Small intestine (tissue), 7 donors: ENCODE data around the gene SRSF6. TPM values are rescaled to one million over a fixed set of nuclear protein-coding genes. Genes with fewer than 3 reads are reported as not detected.
"Not testable (repeated sequence)": the region's sequence is repeated elsewhere in the genome, so short reads cannot be mapped to it uniquely, and the experiment has no call there.

Source experiments
- DNase-seq, 2 donors: peaks; one replicate each; pipeline versions ENCODE4 v3.0.0 to v3.0.0-alpha.2; 2013
- FAIRE-seq: peaks from 2 replicates; lab custom pipeline; 2012; peaks lifted over from hg19 to GRCh38; lab: Jason Lieb, UNC
- H3K27ac ChIP-seq, 3 donors: one replicate each; pipeline ENCODE4 v1.5.1; 2013; ENCODE audit warnings: low read length in 2 of 3, mild to moderate bottlenecking in 2 of 3, control low read depth in 1 of 3, inconsistent platforms in 1 of 3, low read depth in 1 of 3, moderate library complexity in 1 of 3
- H3K27me3 ChIP-seq, 3 donors: one replicate each; pipeline ENCODE4 v1.6.1; 2013; ENCODE audit warnings: low read length in 3 of 3, inconsistent platforms in 1 of 3; ENCODE audit not compliant: control insufficient read depth in 3 of 3, insufficient read depth in 3 of 3
- H3K36me3 ChIP-seq, 3 donors: one replicate each; pipeline ENCODE4 v1.6.1; 2013; ENCODE audit warnings: low read length in 3 of 3, inconsistent platforms in 1 of 3, low read depth in 1 of 3, mild to moderate bottlenecking in 1 of 3, moderate library complexity in 1 of 3; ENCODE audit not compliant: control insufficient read depth in 3 of 3, insufficient read depth in 2 of 3
- H3K4me1 ChIP-seq, 3 donors: one replicate each; pipeline ENCODE4 v1.6.1; 2013; ENCODE audit warnings: low read length in 2 of 3, inconsistent platforms in 1 of 3, low read depth in 1 of 3, mild to moderate bottlenecking in 1 of 3, moderate library complexity in 1 of 3; ENCODE audit not compliant: control insufficient read depth in 3 of 3, insufficient read depth in 2 of 3
- H3K4me3 ChIP-seq, 3 donors: one replicate each; pipeline ENCODE4 v1.5.1; 2013; ENCODE audit warnings: low read length in 3 of 3, control low read depth in 1 of 3, inconsistent platforms in 1 of 3, low read depth in 1 of 3, mild to moderate bottlenecking in 1 of 3, moderate library complexity in 1 of 3
- H3K9me3 ChIP-seq, 2 donors: one replicate each; pipeline ENCODE4 v1.6.1; 2013; ENCODE audit warnings: low read depth in 1 of 2, low read length in 1 of 2; ENCODE audit not compliant: control insufficient read depth in 2 of 2, insufficient read depth in 1 of 2
- WGBS, 3 donors: extraction: QIAGEN DNeasy Blood & Tissue Kit; methylation state at CpG; one replicate each; pipeline ENCODE4 v1.1.7; 2013; 5-methylcytosine and 5-hydroxymethylcytosine counted together
- polyA plus RNA-seq, 4 donors: library from polyadenylated mRNA; stranded (reverse) in 3 of 4; unstranded in 1 of 4; fragments of 200-250 nt in 3 of 4; fragments of 120-200 nt in 1 of 4; gene quantifications; one replicate each; pipeline versions ENCODE4 v1.2.1 to v1.2.3, GENCODE V29; 2013
- donor health status: healthy with polysubstance abuse.
- donor health status: control.
- donor health status: control.
- donor health status: Bipolar disorder and iron deficiency.
- donor health status: healthy.

The SRSF6 gene
- polyA plus RNA-seq, 4 donors = 42.4 to 204 (median 73.8) TPM

- Histone ChIP-seq H3K27ac (no peak overlapping the region), H3K4me3 (no peak overlapping the region), H3K9me3 (no peaks in the 10 kb centered on the region), H3K4me1 (no peaks in the 10 kb centered on the region), H3K36me3 (no peaks in the 10 kb centered on the region), H3K27me3 (peaks cover 0 to 5% (median 0%) of the 10 kb centered on the region in 3 donors)
- no peak for FAIRE-seq
- WGBS, 3 donors = 70 to 88% (median 80%) methylated on average over 7 of the region's 7 CpGs
- no peak for DNase-seq
These were observed 17.2 kb upstream of the SRSF6 start for GRCh38 chr20:43440531-43440930.

- Histone ChIP-seq H3K27ac (no peak overlapping the region), H3K27me3 (peaks cover 0 to 4% (median 0%) of the 10 kb centered on the region in 3 donors), H3K36me3 (no peaks in the 10 kb centered on the region), H3K4me1 (no peaks in the 10 kb centered on the region), H3K4me3 (no peak overlapping the region), H3K9me3 (no peaks in the 10 kb centered on the region)
- DNase-seq (no peak), FAIRE-seq (no peak)
- 46 to 59% (median 49%) methylated on average over 5 of the region's 5 CpGs for WGBS, 3 donors
These were observed 15.3 kb upstream of the SRSF6 start for GRCh38 chr20:43442282-43442880.

GRCh38 chr20:43444107-43444506 lies 13.6 kb upstream of the SRSF6 start:
- Histone ChIP-seq H3K27ac (no peak overlapping the region), H3K4me3 (no peak overlapping the region), H3K36me3 (no peaks in the 10 kb centered on the region), H3K27me3 (peaks cover 0 to 4% (median 0%) of the 10 kb centered on the region in 3 donors), H3K4me1 (no peaks in the 10 kb centered on the region), H3K9me3 (no peaks in the 10 kb centered on the region)
- DNase-seq (no peak), FAIRE-seq (no peak)
- 54 to 65% (median 56%) methylated on average over 9 of the region's 9 CpGs for WGBS, 3 donors

- H3K27ac ChIP-seq = no peak overlapping the region
- no peak overlapping the region for H3K4me3 ChIP-seq
- H3K36me3 ChIP-seq = no peaks in the 10 kb centered on the region
- WGBS, 3 donors = 65 to 76% (median 73%) methylated on average over 6 of the region's 6 CpGs
- no peaks in the 10 kb centered on the region for H3K9me3 ChIP-seq
- DNase-seq (no peak), FAIRE-seq (no peak)
- no peaks in the 10 kb centered on the region for H3K4me1 ChIP-seq
- peaks cover 0 to 4% (median 0%) of the 10 kb centered on the region in 3 donors for H3K27me3 ChIP-seq
These were observed 11.3 kb upstream of the SRSF6 start for GRCh38 chr20:43446361-43446879.

- H3K9me3 ChIP-seq, DNase-seq, H3K36me3 ChIP-seq, FAIRE-seq, H3K4me3 ChIP-seq, H3K27me3 ChIP-seq, H3K27ac ChIP-seq, H3K4me1 ChIP-seq: not testable (repeated sequence)
- WGBS, 3 donors = 5 to 15% (median 11%) methylated on average over 4 of the region's 4 CpGs
These were observed 9.3 kb upstream of the SRSF6 start for GRCh38 chr20:43448431-43448747.

GRCh38 chr20:43448748-43449535 lies 8.8 kb upstream of the SRSF6 start:
- no peaks in the 10 kb centered on the region for H3K9me3 ChIP-seq
- H3K36me3 ChIP-seq = no peaks in the 10 kb centered on the region
- no peak overlapping the region for H3K4me3 ChIP-seq
- peak; percentile 51 to 59 for DNase-seq
- no peak overlapping the region for H3K27ac ChIP-seq
- H3K4me1 ChIP-seq = no peaks in the 10 kb centered on the region
- H3K27me3 ChIP-seq = peaks cover 0 to 4% (median 0%) of the 10 kb centered on the region in 3 donors
- 22 to 30% (median 29%) methylated on average over 9 of the region's 9 CpGs for WGBS, 3 donors
- FAIRE-seq = no peak

GRCh38 chr20:43450841-43451799 lies 6.6 kb upstream of the SRSF6 start:
- peaks cover 0 to 3% (median 0%) of the 10 kb centered on the region in 3 donors for H3K27me3 ChIP-seq
- H3K4me1 ChIP-seq = no peaks in the 10 kb centered on the region
- FAIRE-seq (no peak), DNase-seq (no peak)
- no peak overlapping the region for H3K4me3 ChIP-seq
- no peak overlapping the region for H3K27ac ChIP-seq
- 69 to 72% (median 70%) methylated on average over 14 of the region's 14 CpGs for WGBS, 3 donors
- H3K36me3 ChIP-seq = no peaks in the 10 kb centered on the region
- no peaks in the 10 kb centered on the region for H3K9me3 ChIP-seq
